ENCODE data around the gene PRKCE.

The PRKCE gene

DNA sequence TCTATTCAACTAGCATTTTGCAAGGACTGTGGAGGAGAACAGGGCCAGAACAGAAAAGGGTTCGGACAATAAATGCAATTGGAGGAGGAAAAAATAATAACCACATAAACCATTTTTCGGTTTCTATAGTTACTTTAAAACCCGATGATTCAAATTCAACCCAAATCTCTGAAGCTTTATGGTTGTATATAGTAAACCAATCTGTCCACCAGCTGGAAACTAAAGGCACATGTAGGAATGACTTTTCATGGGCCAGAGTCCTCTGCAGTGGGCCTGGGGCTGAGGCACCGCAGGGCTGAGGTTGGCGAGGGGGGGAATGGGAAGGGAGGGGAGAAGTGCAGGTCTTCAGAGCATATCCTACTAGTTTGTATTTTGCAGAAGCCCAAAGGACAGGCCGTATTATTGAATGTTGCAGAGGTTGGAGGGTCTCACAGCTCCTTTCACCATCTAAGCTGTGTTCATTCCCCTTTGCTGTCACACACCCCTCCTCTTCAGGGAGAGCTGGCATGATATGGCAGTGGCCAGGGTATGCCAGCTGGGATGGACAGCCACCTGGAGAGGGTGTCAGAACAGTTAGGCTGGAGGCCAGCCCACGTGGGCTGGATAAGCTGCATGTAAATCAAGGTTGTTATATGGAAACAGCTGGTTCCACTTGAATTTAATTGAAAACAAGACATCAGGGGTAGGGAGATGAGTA is 267.1 kb downstream of the PRKCE start:
- DNase-seq (ENCODE audit: low read depth), result no peak
- H3K4me3 ChIP-seq (ENCODE audit: low read depth, low read length), result no peak overlapping the region
- TF ChIP-seq, protein P1, sequence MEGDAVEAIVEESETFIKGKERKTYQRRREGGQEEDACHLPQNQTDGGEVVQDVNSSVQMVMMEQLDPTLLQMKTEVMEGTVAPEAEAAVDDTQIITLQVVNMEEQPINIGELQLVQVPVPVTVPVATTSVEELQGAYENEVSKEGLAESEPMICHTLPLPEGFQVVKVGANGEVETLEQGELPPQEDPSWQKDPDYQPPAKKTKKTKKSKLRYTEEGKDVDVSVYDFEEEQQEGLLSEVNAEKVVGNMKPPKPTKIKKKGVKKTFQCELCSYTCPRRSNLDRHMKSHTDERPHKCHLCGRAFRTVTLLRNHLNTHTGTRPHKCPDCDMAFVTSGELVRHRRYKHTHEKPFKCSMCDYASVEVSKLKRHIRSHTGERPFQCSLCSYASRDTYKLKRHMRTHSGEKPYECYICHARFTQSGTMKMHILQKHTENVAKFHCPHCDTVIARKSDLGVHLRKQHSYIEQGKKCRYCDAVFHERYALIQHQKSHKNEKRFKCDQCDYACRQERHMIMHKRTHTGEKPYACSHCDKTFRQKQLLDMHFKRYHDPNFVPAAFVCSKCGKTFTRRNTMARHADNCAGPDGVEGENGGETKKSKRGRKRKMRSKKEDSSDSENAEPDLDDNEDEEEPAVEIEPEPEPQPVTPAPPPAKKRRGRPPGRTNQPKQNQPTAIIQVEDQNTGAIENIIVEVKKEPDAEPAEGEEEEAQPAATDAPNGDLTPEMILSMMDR (IDR thresholded peaks at IDR 0.05; ENCODE audit: low read depth, low read length, missing control alignments), result no peak

DNA sequence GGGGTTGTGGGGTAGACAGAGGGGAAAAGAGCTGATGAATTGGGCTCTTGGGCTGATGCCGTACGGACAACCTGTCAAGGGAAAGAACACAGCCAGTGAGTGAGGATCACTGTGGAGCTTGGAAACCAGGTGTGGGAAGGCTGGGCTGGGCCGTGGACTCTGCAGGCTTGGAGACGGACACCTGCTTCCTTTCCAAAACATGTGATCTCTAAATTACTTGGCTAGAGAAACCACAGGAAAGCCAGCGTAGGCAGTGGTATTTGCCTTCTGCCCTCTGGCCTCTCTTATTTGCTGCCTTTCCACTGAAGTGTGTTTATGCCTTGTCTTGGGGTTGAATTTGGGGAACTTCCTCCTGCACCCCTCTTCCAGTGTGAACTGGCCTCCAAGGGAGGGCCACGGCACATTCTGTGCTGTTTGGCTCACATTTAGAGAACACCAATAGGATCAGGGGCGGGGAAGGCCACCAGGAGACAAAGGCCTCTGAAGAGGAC is 267.7 kb downstream of the PRKCE start:
- TF ChIP-seq, protein P1 (IDR thresholded peaks at IDR 0.05; ENCODE audit: low read depth, low read length, missing control alignments), result no peak
- DNase-seq (ENCODE audit: low read depth), result no peak
- no peak overlapping the region for H3K4me3 ChIP-seq (ENCODE audit: low read depth, low read length)

DNA sequence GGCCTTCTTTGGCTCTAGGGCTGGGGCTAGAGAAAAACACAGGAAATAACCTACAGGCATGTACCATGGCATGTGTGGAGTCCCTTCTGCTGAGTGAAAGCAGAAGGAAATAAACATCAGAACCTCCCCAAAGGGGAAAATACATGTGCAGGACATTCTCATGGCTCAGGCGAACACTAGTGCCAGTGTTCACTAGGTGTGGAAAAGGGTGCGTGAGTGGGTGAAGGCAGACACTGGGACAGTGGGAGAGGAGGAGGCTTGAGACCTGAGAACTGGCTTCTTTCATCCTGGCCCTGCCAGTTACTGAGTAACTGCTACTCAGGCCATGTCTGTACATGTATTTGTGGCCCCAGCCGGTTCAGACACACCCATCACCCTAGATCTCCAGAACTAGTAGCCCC is 268.2 kb downstream of the PRKCE start:
- TF ChIP-seq, protein P1 (IDR thresholded peaks at IDR 0.05; ENCODE audit: low read depth, low read length, missing control alignments), result no peak
- no peak for DNase-seq (ENCODE audit: low read depth)
- no peak overlapping the region for H3K4me3 ChIP-seq (ENCODE audit: low read depth, low read length)

DNA sequence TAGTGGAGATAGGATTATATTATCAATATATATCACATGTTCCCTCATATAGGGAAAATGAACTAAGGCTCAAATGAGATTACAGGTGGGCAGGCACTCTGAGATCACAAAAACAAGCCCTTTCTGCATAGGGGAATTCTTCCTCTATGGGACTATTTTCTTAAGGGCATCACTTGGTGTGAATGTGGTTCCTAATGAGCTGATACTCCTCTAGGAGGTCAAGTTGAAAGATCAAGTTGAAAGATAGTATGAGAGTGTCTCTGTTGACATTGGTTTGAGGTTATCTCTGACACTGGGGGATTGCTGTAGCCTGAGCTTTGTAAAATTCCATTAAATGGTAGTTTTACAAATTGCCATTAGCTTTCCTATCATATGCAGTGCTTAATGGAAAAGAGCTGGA is 270.4 kb downstream of the PRKCE start:
- DNase-seq (ENCODE audit: low read depth), result no peak
- TF ChIP-seq, protein P1 (IDR thresholded peaks at IDR 0.05; ENCODE audit: low read depth, low read length, missing control alignments), result no peak
- H3K4me3 ChIP-seq (ENCODE audit: low read depth, low read length), result no peak overlapping the region

DNA sequence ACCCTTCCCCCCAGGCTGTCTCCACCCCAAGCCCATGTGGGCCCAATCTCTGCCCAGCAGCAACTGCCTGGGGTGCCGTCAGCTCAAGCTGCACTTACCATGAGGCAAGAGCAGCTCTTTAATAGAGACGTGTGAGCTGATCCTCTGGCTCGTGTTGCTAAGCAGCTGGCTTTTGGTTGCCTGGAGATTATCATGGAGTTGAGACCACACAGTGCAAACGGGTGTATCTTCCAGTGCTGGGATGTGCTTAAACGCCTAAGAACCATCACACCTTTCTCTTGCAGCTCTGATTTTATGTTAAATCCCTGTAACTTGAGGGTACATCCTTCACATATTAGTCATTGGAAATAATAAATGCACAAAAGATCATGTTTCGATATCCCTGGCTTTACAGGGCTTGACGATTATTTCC is 271.1 kb downstream of the PRKCE start:
- TF ChIP-seq, protein P1 (IDR thresholded peaks at IDR 0.05; ENCODE audit: low read depth, low read length, missing control alignments), result no peak
- no peak for DNase-seq (ENCODE audit: low read depth)
- no peak overlapping the region for H3K4me3 ChIP-seq (ENCODE audit: low read depth, low read length)

DNA sequence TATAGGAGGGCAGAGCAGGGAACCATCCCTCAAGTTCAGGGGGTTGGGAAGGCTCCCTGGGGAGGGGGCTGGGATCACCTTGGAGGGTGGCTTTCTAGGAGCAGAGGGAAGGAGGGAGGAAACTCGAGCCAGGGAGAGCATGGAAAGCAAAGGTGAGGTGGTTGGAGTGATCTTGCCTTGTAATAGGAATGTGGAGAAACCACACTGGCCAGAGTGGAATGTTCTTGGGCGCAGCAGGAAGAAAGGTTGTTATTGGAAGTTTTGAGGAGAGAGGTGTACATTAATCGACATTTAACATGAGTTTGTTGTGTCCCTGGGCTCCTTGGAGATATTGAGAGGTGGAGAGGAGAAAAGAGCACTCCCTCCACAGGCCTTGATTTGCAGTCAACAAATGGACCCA is 272.2 kb downstream of the PRKCE start:
- TF ChIP-seq, protein P1 (IDR thresholded peaks at IDR 0.05; ENCODE audit: low read depth, low read length, missing control alignments), result no peak
- DNase-seq (ENCODE audit: low read depth), result no peak
- no peak overlapping the region for H3K4me3 ChIP-seq (ENCODE audit: low read depth, low read length)

DNA sequence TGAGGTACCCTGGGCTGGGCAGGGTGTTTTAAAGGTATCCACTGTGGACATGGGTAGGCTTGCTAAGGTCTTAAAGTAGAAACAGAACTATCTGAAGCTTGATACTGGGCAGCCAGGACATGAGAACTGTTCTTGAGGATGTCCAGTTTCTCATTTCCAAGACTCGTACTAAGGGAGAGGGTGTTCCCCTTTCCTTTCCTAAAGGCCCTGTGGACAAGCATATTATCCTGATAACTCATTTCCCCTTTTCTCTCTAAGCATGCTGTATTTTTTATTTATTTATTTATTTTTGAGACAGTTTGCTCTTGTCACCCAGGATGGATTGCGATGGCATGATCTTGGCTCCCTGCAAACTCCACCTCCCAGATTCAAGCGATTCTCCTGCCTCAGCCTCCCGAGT is 273.6 kb downstream of the PRKCE start:
- no peak overlapping the region for H3K4me3 ChIP-seq (ENCODE audit: low read depth, low read length)
- no peak for DNase-seq (ENCODE audit: low read depth)
- TF ChIP-seq, protein P1 (IDR thresholded peaks at IDR 0.05; ENCODE audit: low read depth, low read length, missing control alignments), result no peak
